GM23248 (cell line): ENCODE results near the gene ATF4.

Experiments used
- EZH2 ChIP-seq: fragments of 200-600 bp; sonication (generic); IDR thresholded peaks from 2 replicates; pipeline ENCODE4 v1.6.1; 2018; ENCODE audit warnings: antibody characterized with exemption, mild to moderate bottlenecking; ENCODE audit not compliant: insufficient read depth, poor library complexity, severe bottlenecking
- EZH2phosphoT487 ChIP-seq: fragments of 200-600 bp; sonication (generic); IDR thresholded peaks from 2 replicates; pipeline ENCODE4 v1.6.1; 2018; ENCODE audit warnings: antibody characterized with exemption, moderate library complexity, mild to moderate bottlenecking, low read depth; ENCODE audit not compliant: insufficient read depth

GRCh38 chr22:39558950-39559349 lies 38.6 kb downstream of the ATF4 start:
- TF ChIP-seq EZH2 (no peak), EZH2phosphoT487 (no peak)
